K562 (cell line): ENCODE measurements around the gene GATAD2B. TPM values are rescaled to one million over a fixed set of nuclear protein-coding genes. Genes with fewer than 3 reads are reported as not detected.

Experiments used
- BRD9 ChIP-seq: fragments of 450-650 bp; IDR thresholded peaks from 2 replicates; pipeline ENCODE4 v1.6.1; 2018; ENCODE audit warnings: low read depth; ENCODE audit not compliant: partially characterized antibody
- EHMT2 ChIP-seq: fragments of 450-650 bp; IDR thresholded peaks from 2 replicates; pipeline ENCODE4 v1.6.1; 2018; ENCODE audit warnings: antibody characterized with exemption
- FOSL1 ChIP-seq: fragments of 200-800 bp; sonication (Bioruptor generic); conservative IDR thresholded peaks from 2 replicates; pipeline ENCODE4 v1.6.1; 2016; ENCODE audit warnings: missing genetic modification characterization, missing compliant biosample characterization
- FOXP1 ChIP-seq: sonication (generic); formaldehyde crosslinking; IDR thresholded peaks from 2 replicates; pipeline ENCODE4 v1.8.0; 2022; ENCODE audit warnings: mild to moderate bottlenecking, missing genetic modification reagents
- HDAC1 ChIP-seq, 2 experiments: fragments of 450-650 bp; IDR thresholded peaks; 2 replicates each; pipeline ENCODE4 v1.6.1; 2016 to 2017; ENCODE audit warnings: inconsistent platforms in 1 of 2, mild to moderate bottlenecking in 1 of 2, moderate library complexity in 1 of 2
- HNRNPL ChIP-seq: fragments of 200-400 bp; formaldehyde crosslinking; IDR thresholded peaks from 2 replicates; pipeline ENCODE4 v1.6.1; 2017; ENCODE audit warnings: low read depth, mild to moderate bottlenecking, low read length
- NCOA6 ChIP-seq: fragments of 450-650 bp; IDR thresholded peaks from 2 replicates; pipeline ENCODE4 v1.6.1; 2017; ENCODE audit warnings: mild to moderate bottlenecking
- PHF20 ChIP-seq: fragments of 450-650 bp; IDR thresholded peaks from 2 replicates; pipeline ENCODE4 v1.6.1; 2018; ENCODE audit not compliant: partially characterized antibody
- POLR2AphosphoS5 ChIP-seq: IDR thresholded peaks from 2 replicates; pipeline ENCODE4 v1.6.1; 2011; ENCODE audit warnings: mild to moderate bottlenecking, low read depth, low read length, moderate library complexity; ENCODE audit not compliant: control insufficient read depth, insufficient read depth
- PPARD ChIP-seq: fragments of 250-450 bp; sonication (Bioruptor Pico); IDR thresholded peaks from 2 replicates; pipeline ENCODE4 v1.8.0; 2022; ENCODE audit warnings: inconsistent platforms, mild to moderate bottlenecking, moderate library complexity
- PTTG1 ChIP-seq: fragments of 450-650 bp; IDR thresholded peaks from 2 replicates; pipeline ENCODE4 v1.6.1; 2016; ENCODE audit warnings: low read depth, mild to moderate bottlenecking, missing genetic modification characterization, missing compliant biosample characterization
- SMAD1 ChIP-seq: fragments of 150-350 bp; IDR thresholded peaks from 2 replicates; pipeline ENCODE4 v1.6.1; 2014; ENCODE audit warnings: low read length, low read depth; ENCODE audit not compliant: partially characterized antibody
- SP2 ChIP-seq: IDR thresholded peaks from 2 replicates; pipeline ENCODE4 v1.6.1; 2011; ENCODE audit warnings: mild to moderate bottlenecking, low read depth, low read length, moderate library complexity; ENCODE audit not compliant: poor library complexity, severe bottlenecking; ENCODE audit errors: extremely low read depth
- TCFL5 ChIP-seq: fragments of 250-450 bp; sonication (Bioruptor Pico); conservative IDR thresholded peaks from 2 replicates; pipeline ENCODE4 v1.6.1; 2021; ENCODE audit warnings: mild to moderate bottlenecking, moderate library complexity, matching md5 sums
- TEAD2 ChIP-seq: fragments of 450-650 bp; IDR thresholded peaks from 2 replicates; pipeline ENCODE4 v1.6.1; 2016; ENCODE audit warnings: missing genetic modification characterization, control low read depth, missing compliant biosample characterization
- XRCC3 ChIP-seq: fragments of 450-650 bp; IDR thresholded peaks from 2 replicates; pipeline ENCODE4 v1.6.1; 2017; ENCODE audit warnings: mild to moderate bottlenecking, moderate library complexity
- ZNF217 ChIP-seq: sonication (generic); formaldehyde crosslinking; IDR thresholded peaks from 2 replicates; pipeline ENCODE4 v1.8.0; 2022; ENCODE audit warnings: mild to moderate bottlenecking, missing genetic modification reagents
- ZNF444 ChIP-seq: fragments of 250-450 bp; sonication (Bioruptor Pico); IDR thresholded peaks from 2 replicates; pipeline ENCODE4 v1.4.0; 2020; ENCODE audit warnings: mild to moderate bottlenecking, moderate library complexity
- ZNF57 ChIP-seq: fragments of 450-650 bp; formaldehyde crosslinking; IDR thresholded peaks from 2 replicates; pipeline ENCODE4 v1.4.0; 2020; ENCODE audit warnings: mild to moderate bottlenecking, moderate library complexity
- polyA plus RNA-seq, 8 experiments: library from polyadenylated mRNA; depleted of rRNA in 4 of 8; stranded (reverse) in 5 of 8; unstranded in 3 of 8; fragments of >200 nt; fragmentation: Nextera tagmentation in 2 of 8; fragmentation: Illumina TruSeq in 1 of 8; extraction: Ambion mirVana in 2 of 8; extraction: Trizol in 1 of 8; gene quantifications; 2 replicates each; pipeline versions ENCODE4 v1.2.1 to v1.2.3, GENCODE V29; 2011 to 2014; ENCODE audit warnings: inconsistent platforms in 1 of 8, missing spikeins in 1 of 8
- total RNA-seq, 7 experiments: library from RNA; depleted of rRNA in 6 of 7; stranded (reverse); fragments of >200 nt in 6 of 7; fragmentation: Illumina TruSeq in 2 of 7; extraction: Trizol in 2 of 7; gene quantifications; 2 replicates each; pipeline versions ENCODE4 v1.2.1 to v1.2.3, GENCODE V29; 2011 to 2021; ENCODE audit warnings: low replicate concordance in 1 of 7
- TF ChIP-seq, protein P1 (sequence below), 2 experiments: fragments of 450-650 bp; IDR thresholded peaks; 2 replicates each; pipeline ENCODE4 v1.6.1; 2018; ENCODE audit warnings: mild to moderate bottlenecking in 2 of 2, low read depth in 1 of 2; ENCODE audit not compliant: partially characterized antibody in 2 of 2
- TF ChIP-seq, protein P2 (sequence below): fragments of 450-650 bp; formaldehyde crosslinking; IDR thresholded peaks from 2 replicates; pipeline ENCODE4 v1.4.0; 2020; ENCODE audit warnings: mild to moderate bottlenecking, moderate library complexity
- TF ChIP-seq, protein P3 (sequence below): fragments of 200-800 bp; sonication (Bioruptor generic); IDR thresholded peaks from 2 replicates; pipeline ENCODE4 v1.6.1; 2017; ENCODE audit warnings: missing genetic modification characterization, missing compliant biosample characterization

The GATAD2B gene
- total and polyA plus RNA-seq, 9 of the 15 experiments (the other 6 are each of a cell fraction or from before 2014, with no cell fraction given): 1.5 to 40.2 (median 4.9) TPM

DNA sequence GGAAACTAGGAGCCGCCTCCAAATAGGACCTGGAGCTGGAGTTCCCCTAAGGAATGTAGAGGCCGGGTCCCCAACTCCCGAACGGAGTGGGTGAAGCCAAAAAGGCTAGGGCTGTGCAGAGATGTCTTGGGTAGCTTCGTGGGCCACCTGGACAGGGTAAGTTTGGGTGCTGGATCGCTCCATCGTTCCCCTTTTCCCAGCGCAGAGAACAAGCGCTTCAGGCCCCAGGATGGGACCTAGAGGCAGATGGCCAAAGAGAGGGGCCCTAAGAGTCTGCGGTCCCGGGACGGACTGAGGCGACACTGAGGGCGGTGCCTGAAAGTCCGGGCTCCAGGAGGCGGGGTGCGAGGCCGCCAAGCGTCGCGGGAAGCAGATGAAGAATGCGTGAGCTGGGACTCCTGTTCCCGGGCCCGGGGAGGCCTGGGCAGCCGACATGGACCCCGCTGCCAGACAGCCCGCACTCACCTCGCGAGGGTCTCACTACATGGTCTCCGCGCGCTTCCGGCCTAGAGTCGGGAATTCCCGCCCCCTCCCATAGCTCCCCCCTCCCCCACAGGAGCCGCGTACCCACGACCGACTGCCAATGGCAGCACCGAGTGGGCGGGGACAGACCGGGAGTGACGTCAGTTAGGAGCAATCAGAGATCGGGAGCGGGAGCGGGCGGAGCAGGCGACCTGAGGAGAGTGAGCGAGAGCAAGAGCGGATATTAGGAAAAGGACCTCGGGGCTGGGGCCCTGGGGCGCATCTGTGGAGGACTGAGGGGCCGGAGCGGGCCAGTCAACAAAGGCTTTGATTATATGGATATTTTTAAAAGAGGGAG, 40.5 kb upstream of the GATAD2B start, which contains the start of gene SLC39A1 (continued):
- TF ChIP-seq, protein P1, sequence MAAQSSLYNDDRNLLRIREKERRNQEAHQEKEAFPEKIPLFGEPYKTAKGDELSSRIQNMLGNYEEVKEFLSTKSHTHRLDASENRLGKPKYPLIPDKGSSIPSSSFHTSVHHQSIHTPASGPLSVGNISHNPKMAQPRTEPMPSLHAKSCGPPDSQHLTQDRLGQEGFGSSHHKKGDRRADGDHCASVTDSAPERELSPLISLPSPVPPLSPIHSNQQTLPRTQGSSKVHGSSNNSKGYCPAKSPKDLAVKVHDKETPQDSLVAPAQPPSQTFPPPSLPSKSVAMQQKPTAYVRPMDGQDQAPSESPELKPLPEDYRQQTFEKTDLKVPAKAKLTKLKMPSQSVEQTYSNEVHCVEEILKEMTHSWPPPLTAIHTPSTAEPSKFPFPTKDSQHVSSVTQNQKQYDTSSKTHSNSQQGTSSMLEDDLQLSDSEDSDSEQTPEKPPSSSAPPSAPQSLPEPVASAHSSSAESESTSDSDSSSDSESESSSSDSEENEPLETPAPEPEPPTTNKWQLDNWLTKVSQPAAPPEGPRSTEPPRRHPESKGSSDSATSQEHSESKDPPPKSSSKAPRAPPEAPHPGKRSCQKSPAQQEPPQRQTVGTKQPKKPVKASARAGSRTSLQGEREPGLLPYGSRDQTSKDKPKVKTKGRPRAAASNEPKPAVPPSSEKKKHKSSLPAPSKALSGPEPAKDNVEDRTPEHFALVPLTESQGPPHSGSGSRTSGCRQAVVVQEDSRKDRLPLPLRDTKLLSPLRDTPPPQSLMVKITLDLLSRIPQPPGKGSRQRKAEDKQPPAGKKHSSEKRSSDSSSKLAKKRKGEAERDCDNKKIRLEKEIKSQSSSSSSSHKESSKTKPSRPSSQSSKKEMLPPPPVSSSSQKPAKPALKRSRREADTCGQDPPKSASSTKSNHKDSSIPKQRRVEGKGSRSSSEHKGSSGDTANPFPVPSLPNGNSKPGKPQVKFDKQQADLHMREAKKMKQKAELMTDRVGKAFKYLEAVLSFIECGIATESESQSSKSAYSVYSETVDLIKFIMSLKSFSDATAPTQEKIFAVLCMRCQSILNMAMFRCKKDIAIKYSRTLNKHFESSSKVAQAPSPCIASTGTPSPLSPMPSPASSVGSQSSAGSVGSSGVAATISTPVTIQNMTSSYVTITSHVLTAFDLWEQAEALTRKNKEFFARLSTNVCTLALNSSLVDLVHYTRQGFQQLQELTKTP (IDR thresholded peaks at IDR 0.05; ENCODE audit: low read depth in 1 of 2, partially characterized antibody in 2 of 2): no peak
- TF ChIP-seq HNRNPL (no peak), HDAC1 (IDR thresholded peaks at IDR 0.05) (peak in 1 of 2 experiments; percentile 14; a peak in 1 of 4 replicates), FOXP1 (peak; percentile 46), PTTG1 (tag) (no peak), FOSL1 (tag) (peak; percentile 74), PPARD (CRISPR knock-in tag) (no peak), TCFL5 (CRISPR knock-in tag) (no peak), POLR2AphosphoS5 (no peak; the same call in none of the 2 replicates), SMAD1 (peak; percentile 27), ZNF217 (no peak), ZNF57 (CRISPR knock-in tag) (no peak), BRD9 (no peak), XRCC3 (no peak), TEAD2 (tag) (no peak), NCOA6 (no peak), EHMT2 (no peak), ZNF444 (CRISPR knock-in tag) (no peak), SP2 (peak; percentile 78), PHF20 (no peak)
- TF ChIP-seq, protein P2, sequence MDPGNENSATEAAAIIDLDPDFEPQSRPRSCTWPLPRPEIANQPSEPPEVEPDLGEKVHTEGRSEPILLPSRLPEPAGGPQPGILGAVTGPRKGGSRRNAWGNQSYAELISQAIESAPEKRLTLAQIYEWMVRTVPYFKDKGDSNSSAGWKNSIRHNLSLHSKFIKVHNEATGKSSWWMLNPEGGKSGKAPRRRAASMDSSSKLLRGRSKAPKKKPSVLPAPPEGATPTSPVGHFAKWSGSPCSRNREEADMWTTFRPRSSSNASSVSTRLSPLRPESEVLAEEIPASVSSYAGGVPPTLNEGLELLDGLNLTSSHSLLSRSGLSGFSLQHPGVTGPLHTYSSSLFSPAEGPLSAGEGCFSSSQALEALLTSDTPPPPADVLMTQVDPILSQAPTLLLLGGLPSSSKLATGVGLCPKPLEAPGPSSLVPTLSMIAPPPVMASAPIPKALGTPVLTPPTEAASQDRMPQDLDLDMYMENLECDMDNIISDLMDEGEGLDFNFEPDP (CRISPR knock-in tag): no peak
- TF ChIP-seq, protein P3, sequence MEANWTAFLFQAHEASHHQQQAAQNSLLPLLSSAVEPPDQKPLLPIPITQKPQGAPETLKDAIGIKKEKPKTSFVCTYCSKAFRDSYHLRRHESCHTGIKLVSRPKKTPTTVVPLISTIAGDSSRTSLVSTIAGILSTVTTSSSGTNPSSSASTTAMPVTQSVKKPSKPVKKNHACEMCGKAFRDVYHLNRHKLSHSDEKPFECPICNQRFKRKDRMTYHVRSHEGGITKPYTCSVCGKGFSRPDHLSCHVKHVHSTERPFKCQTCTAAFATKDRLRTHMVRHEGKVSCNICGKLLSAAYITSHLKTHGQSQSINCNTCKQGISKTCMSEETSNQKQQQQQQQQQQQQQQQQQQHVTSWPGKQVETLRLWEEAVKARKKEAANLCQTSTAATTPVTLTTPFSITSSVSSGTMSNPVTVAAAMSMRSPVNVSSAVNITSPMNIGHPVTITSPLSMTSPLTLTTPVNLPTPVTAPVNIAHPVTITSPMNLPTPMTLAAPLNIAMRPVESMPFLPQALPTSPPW: peak; percentile 89
